Neuronal stem cell (in vitro differentiated cells): ENCODE results near the gene ZBTB39.

Experiments used
- DNase-seq: peaks from one replicate; pipeline ENCODE4 v3.0.0-alpha.2; 2013; ENCODE audit warnings: low spot score
- H2AFZ ChIP-seq: one replicate; pipeline ENCODE4 v1.6.1; 2013; ENCODE audit warnings: mild to moderate bottlenecking, low read length, inconsistent platforms
- H2AK5ac ChIP-seq: 2 replicates; pipeline ENCODE4 v1.6.1; 2013; ENCODE audit warnings: low read depth, mild to moderate bottlenecking, inconsistent platforms, low read length, moderate library complexity, mixed read lengths
- H2BK120ac ChIP-seq: 2 replicates; pipeline ENCODE4 v1.6.1; 2013; ENCODE audit warnings: low read depth, mild to moderate bottlenecking, inconsistent platforms, low read length, moderate library complexity, mixed read lengths
- H2BK12ac ChIP-seq: one replicate; pipeline ENCODE4 v1.6.1; 2013; ENCODE audit warnings: low read length, inconsistent platforms
- H2BK15ac ChIP-seq: 2 replicates; pipeline ENCODE4 v1.6.1; 2013; ENCODE audit warnings: mild to moderate bottlenecking, low read length, inconsistent platforms, mixed read lengths
- H2BK5ac ChIP-seq: one replicate; pipeline ENCODE4 v1.6.1; 2013; ENCODE audit warnings: inconsistent platforms, mild to moderate bottlenecking, low read length, moderate library complexity
- H3K14ac ChIP-seq: one replicate; pipeline ENCODE4 v1.6.1; 2013; ENCODE audit warnings: low read length, inconsistent platforms
- H3K18ac ChIP-seq: 2 replicates; pipeline ENCODE4 v1.6.1; 2013; ENCODE audit warnings: low read length, inconsistent platforms
- H3K23ac ChIP-seq: 2 replicates; pipeline ENCODE4 v1.6.1; 2013; ENCODE audit warnings: low read depth, mild to moderate bottlenecking, mixed read lengths, low read length, inconsistent platforms; ENCODE audit not compliant: poor library complexity
- H3K27ac ChIP-seq: replicated peaks from 3 replicates; pipeline ENCODE4 v1.5.1; 2013; ENCODE audit warnings: low read length, inconsistent platforms
- H3K27me3 ChIP-seq, 3 experiments: 2 replicates each; pipeline ENCODE4 v1.6.1; 2013; ENCODE audit warnings: low read length in 3 of 3, mild to moderate bottlenecking in 2 of 3, inconsistent platforms in 1 of 3, low read depth in 1 of 3, mixed read lengths in 1 of 3, moderate library complexity in 1 of 3; ENCODE audit not compliant: control insufficient read depth in 3 of 3, insufficient read depth in 3 of 3
- H3K36me3 ChIP-seq, 2 donors: replicated peaks in 1 of 2; 2 replicates each; pipeline ENCODE4 v1.6.1; 2013; ENCODE audit warnings: low read length in 2 of 2; ENCODE audit not compliant: control insufficient read depth in 2 of 2, insufficient read depth in 2 of 2
- H3K4ac ChIP-seq: 2 replicates; pipeline ENCODE4 v1.6.1; 2013; ENCODE audit warnings: inconsistent platforms, mild to moderate bottlenecking, low read length, moderate library complexity
- H3K4me1 ChIP-seq, 2 donors: 1 replicate in 1 of 2; 2 replicates in 1 of 2; pipeline ENCODE4 v1.6.1; 2013; ENCODE audit warnings: low read length in 2 of 2, low read depth in 1 of 2; ENCODE audit not compliant: control insufficient read depth in 2 of 2, insufficient read depth in 1 of 2
- H3K4me2 ChIP-seq: one replicate; pipeline ENCODE4 v1.6.1; 2013; ENCODE audit warnings: mild to moderate bottlenecking, low read length, inconsistent platforms; ENCODE audit not compliant: insufficient read depth, poor library complexity, severe bottlenecking
- H3K4me3 ChIP-seq, 2 donors: 2 replicates each; pipeline ENCODE4 v1.5.1; 2013; ENCODE audit warnings: low read length in 2 of 2, mild to moderate bottlenecking in 2 of 2, inconsistent platforms in 1 of 2, moderate library complexity in 1 of 2
- H3K79me1 ChIP-seq: one replicate; pipeline ENCODE4 v1.6.1; 2013; ENCODE audit warnings: low read depth, mild to moderate bottlenecking, inconsistent platforms, low read length, moderate library complexity
- H3K9ac ChIP-seq: one replicate; pipeline ENCODE4 v1.6.1; 2013; ENCODE audit warnings: mild to moderate bottlenecking, low read depth, low read length, inconsistent platforms; ENCODE audit not compliant: poor library complexity
- H3K9me3 ChIP-seq, 2 donors: replicated peaks in 1 of 2; 2 replicates each; pipeline versions ENCODE3 to v1.6.1; 2013; ENCODE audit warnings: low read length in 2 of 2, mild to moderate bottlenecking in 2 of 2, inconsistent platforms in 1 of 2, low read depth in 1 of 2, mixed read lengths in 1 of 2, moderate library complexity in 1 of 2; ENCODE audit not compliant: control insufficient read depth in 2 of 2, insufficient read depth in 1 of 2
- H4K8ac ChIP-seq: one replicate; pipeline ENCODE4 v1.6.1; 2013; ENCODE audit warnings: low read depth, mild to moderate bottlenecking, inconsistent platforms, low read length, moderate library complexity
- H4K91ac ChIP-seq: one replicate; pipeline ENCODE4 v1.6.1; 2013; ENCODE audit warnings: low read length, low read depth, mild to moderate bottlenecking, inconsistent platforms; ENCODE audit not compliant: poor library complexity
- WGBS, 2 donors: extraction: QIAGEN DNeasy Blood & Tissue Kit; methylation state at CpG; one replicate each; pipeline ENCODE4 v1.1.7; 2013; ENCODE audit warnings: missing lambda C conversion rate in 2 of 2, mixed read lengths in 1 of 2; ENCODE audit not compliant: insufficient read length in 2 of 2, insufficient replicate concordance in 1 of 2; ENCODE audit errors: extremely low coverage in 2 of 2; 5-methylcytosine and 5-hydroxymethylcytosine counted together

Gene ZBTB39

DNA sequence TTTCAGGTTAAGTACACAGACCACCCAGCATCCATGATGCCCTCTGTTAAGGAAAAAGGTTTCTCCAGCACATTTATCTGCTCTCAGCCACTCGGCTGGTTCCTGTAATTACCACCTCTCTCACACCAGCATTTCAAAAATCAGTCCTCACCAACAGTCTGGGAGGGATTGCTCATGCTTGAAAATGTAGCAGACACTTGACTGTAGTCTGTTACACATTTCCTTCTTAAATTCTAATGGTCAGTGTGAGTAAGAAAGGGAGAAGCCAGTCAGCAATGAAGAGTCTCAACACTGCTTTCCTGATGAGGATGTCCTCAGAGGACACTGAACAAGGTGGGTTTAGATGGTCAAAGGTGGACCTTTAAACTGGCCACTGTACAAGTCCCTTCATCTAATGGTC, 6.0 kb downstream of the ZBTB39 start:
- no peak overlapping the region for H3K4me2 ChIP-seq
- H3K23ac ChIP-seq, result no peak overlapping the region
- H2BK15ac ChIP-seq, result no peak overlapping the region
- no peak overlapping the region for H2BK5ac ChIP-seq
- no peak overlapping the region for H4K8ac ChIP-seq
- H2BK12ac ChIP-seq, result no peak overlapping the region
- DNase-seq, result no peak
- no peak overlapping the region for H2AFZ ChIP-seq
- no peak overlapping the region for H2AK5ac ChIP-seq
- no peak overlapping the region for H4K91ac ChIP-seq
- peaks cover 0 to 3% of the 10 kb centered on the region in 2 donors for H3K4me1 ChIP-seq
- H3K9me3 ChIP-seq, result no peaks in the 10 kb centered on the region
- no peak overlapping the region for H3K18ac ChIP-seq
- no peak overlapping the region for H2BK120ac ChIP-seq
- no peak overlapping the region for H3K9ac ChIP-seq
- H3K27ac ChIP-seq, result no peak overlapping the region
- H3K79me1 ChIP-seq, result peaks cover 16% of the 10 kb centered on the region
- no peak overlapping the region for H3K4ac ChIP-seq
- H3K27me3 ChIP-seq, result no peaks in the 10 kb centered on the region
- WGBS, 2 donors, result no CpG with 5 or more reads among the region's 1 CpG
- H3K4me3 ChIP-seq, result no peak overlapping the region
- H3K36me3 ChIP-seq, result peaks cover 45 to 97% of the 10 kb centered on the region in 2 donors
- H3K14ac ChIP-seq, result no peak overlapping the region

DNA sequence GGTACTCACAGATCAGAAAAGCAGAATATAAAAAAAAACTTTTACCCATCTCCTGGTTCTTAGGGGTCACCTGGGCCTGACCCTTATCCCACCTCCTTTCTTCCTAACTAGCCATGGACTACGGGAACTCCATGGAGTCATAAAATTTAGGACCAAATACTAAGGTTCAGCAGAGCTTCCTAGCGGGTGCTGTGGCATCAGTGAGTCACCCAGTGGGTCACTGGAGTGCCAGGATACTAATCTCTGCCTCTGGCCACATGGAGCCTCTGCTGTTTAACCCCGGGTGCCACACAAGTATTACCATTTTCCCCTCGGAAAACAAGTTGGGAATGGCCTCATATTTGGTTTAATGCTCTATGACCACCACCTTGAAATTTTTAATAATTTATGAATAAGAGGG, 6.9 kb downstream of the ZBTB39 start:
- Histone ChIP-seq H3K9me3 (no peaks in the 10 kb centered on the region), H3K23ac (no peak overlapping the region), H3K4me1 (no peaks in the 10 kb centered on the region), H3K4me2 (no peak overlapping the region), H3K9ac (no peak overlapping the region), H2BK12ac (no peak overlapping the region), H3K79me1 (peaks cover 13% of the 10 kb centered on the region), H3K14ac (no peak overlapping the region), H3K4ac (no peak overlapping the region), H2AFZ (no peak overlapping the region), H2AK5ac (no peak overlapping the region), H3K27ac (no peak overlapping the region), H3K36me3 (peaks cover 49 to 93% of the 10 kb centered on the region in 2 donors), H4K8ac (no peak overlapping the region), H3K4me3 (no peak overlapping the region), H2BK120ac (no peak overlapping the region), H3K18ac (no peak overlapping the region), H3K27me3 (no peaks in the 10 kb centered on the region), H2BK15ac (no peak overlapping the region), H4K91ac (no peak overlapping the region), H2BK5ac (no peak overlapping the region)
- WGBS, 2 donors, result no CpG with 5 or more reads among the region's 4 CpGs
- no peak for DNase-seq

DNA sequence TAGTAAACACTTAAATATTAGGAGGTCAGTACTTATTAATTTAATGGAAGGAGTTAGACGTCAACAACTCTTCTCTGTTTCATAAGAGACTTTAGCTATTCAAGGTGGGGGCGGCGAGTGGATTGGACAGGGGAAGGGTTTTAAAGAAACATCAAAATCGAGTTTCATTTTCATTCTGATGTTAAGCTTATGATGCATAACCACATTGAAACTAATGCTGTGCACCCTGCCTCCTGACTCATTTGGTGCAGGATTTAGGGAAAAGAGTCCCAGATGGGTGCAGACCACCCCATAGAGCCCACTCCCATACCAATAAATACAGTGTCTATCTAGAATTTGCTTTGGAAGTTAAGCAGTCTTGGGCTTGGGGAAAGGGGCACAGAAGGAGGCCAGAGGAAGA, 7.4 kb downstream of the ZBTB39 start:
- no peak overlapping the region for H2BK120ac ChIP-seq
- no peak overlapping the region for H3K18ac ChIP-seq
- no peaks in the 10 kb centered on the region for H3K4me1 ChIP-seq
- no peak overlapping the region for H2BK5ac ChIP-seq
- no peaks in the 10 kb centered on the region for H3K27me3 ChIP-seq
- no peak for DNase-seq
- no peak overlapping the region for H2AK5ac ChIP-seq
- no peak overlapping the region for H3K4me2 ChIP-seq
- peaks cover 10% of the 10 kb centered on the region for H3K79me1 ChIP-seq
- H2BK12ac ChIP-seq, result no peak overlapping the region
- H3K27ac ChIP-seq, result no peak overlapping the region
- H3K23ac ChIP-seq, result no peak overlapping the region
- no CpG with 5 or more reads among the region's 4 CpGs for WGBS, 2 donors
- no peak overlapping the region for H3K4me3 ChIP-seq
- H3K4ac ChIP-seq, result no peak overlapping the region
- H2BK15ac ChIP-seq, result no peak overlapping the region
- no peak overlapping the region for H2AFZ ChIP-seq
- H3K14ac ChIP-seq, result no peak overlapping the region
- no peak overlapping the region for H4K8ac ChIP-seq
- no peak overlapping the region for H3K9ac ChIP-seq
- H4K91ac ChIP-seq, result no peak overlapping the region
- no peaks in the 10 kb centered on the region for H3K9me3 ChIP-seq
- H3K36me3 ChIP-seq, result peaks cover 45 to 88% of the 10 kb centered on the region in 2 donors

DNA sequence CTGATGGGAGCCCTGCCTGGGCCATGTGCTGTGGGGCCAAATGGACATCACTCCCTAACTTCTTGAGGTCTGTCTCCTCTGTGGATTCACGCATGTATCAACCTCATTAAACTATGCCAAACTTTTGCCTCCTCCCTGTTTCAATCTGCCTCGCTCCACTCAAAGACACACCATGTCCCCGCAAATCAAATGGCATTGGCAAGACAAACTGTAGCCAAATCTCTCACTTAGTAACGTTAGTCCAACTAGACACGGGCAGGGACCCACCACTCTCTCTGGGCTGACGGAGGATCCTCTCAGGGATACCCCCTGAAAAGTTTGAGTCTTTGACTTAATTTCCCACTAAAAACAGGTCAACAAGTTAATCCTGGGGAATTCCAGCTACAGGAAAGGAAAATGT, 8.0 kb downstream of the ZBTB39 start:
- DNase-seq, result no peak
- no peak overlapping the region for H2BK120ac ChIP-seq
- no peak overlapping the region for H2AK5ac ChIP-seq
- H4K91ac ChIP-seq, result no peak overlapping the region
- no peak overlapping the region for H3K14ac ChIP-seq
- no peak overlapping the region for H2AFZ ChIP-seq
- no peak overlapping the region for H2BK12ac ChIP-seq
- no peaks in the 10 kb centered on the region for H3K27me3 ChIP-seq
- H3K4ac ChIP-seq, result no peak overlapping the region
- no peaks in the 10 kb centered on the region for H3K4me1 ChIP-seq
- H3K18ac ChIP-seq, result no peak overlapping the region
- no peak overlapping the region for H2BK5ac ChIP-seq
- no peaks in the 10 kb centered on the region for H3K9me3 ChIP-seq
- H3K36me3 ChIP-seq, result peaks cover 38 to 82% of the 10 kb centered on the region in 2 donors
- peaks cover 9% of the 10 kb centered on the region for H3K79me1 ChIP-seq
- WGBS, 2 donors, result no CpG with 5 or more reads among the region's 6 CpGs
- no peak overlapping the region for H4K8ac ChIP-seq
- no peak overlapping the region for H3K4me3 ChIP-seq
- no peak overlapping the region for H3K23ac ChIP-seq
- H3K4me2 ChIP-seq, result no peak overlapping the region
- H3K9ac ChIP-seq, result no peak overlapping the region
- no peak overlapping the region for H3K27ac ChIP-seq
- H2BK15ac ChIP-seq, result no peak overlapping the region
